LNCAP (cell line): ENCODE measurements around the gene GSTT4.

ENCODE experiments used
- CTCF ChIP-seq: fragments of 450-650 bp; IDR thresholded peaks from 2 replicates; pipeline ENCODE4 v1.5.1; 2017; ENCODE audit warnings: mild to moderate bottlenecking

Gene GSTT4

DNA sequence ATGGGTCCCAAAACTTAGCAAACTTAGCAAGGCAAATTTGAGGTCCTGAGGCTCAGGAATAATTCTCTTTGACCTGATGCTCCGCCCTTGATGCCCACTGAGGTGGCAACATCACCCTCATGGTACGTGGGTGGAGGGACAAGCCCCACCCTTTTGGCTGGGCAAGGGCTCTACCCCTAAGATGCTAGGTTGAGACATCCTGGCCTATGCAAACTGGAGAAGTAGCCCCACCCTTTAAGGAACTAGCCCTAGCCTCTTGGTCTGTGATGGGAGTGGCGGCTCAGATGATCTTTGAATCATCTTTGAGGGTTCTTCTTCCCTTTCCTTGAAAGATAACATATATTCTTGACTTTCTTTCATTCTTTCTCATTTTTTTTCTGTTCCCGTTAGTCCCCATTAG, 38.7 kb upstream of the GSTT4 start:
- TF ChIP-seq CTCF = no peak

GRCh38 chr22:24040946-24041345, 35.7 kb upstream of the GSTT4 start:
- TF ChIP-seq CTCF = no peak

- no peak for TF ChIP-seq CTCF
Measured at GRCh38 chr22:24039046-24039445, 33.8 kb upstream of the GSTT4 start.

GRCh38 chr22:24037851-24038765, 32.9 kb upstream of the GSTT4 start:
- no peak for TF ChIP-seq CTCF

DNA sequence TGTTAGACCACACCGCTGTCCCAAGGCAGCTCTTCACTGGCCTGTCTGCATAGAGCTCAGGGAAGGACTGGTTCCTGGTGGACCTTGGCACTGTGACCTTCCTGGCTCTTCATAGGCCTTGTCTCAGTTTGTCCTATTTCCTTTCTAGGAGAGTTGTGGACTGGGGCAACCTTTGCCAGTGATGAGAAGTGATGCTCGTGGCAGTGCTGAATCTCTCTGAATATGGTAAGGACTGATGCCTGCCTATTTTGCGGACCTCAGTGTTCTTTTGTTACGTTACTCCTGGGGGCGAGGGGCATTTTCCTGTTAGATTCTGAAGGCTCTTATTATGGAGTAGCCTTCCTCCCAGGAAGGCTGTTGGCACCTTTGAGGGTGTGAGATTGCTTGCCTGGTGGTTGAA, 30.0 kb upstream of the GSTT4 start:
- no peak for TF ChIP-seq CTCF

DNA sequence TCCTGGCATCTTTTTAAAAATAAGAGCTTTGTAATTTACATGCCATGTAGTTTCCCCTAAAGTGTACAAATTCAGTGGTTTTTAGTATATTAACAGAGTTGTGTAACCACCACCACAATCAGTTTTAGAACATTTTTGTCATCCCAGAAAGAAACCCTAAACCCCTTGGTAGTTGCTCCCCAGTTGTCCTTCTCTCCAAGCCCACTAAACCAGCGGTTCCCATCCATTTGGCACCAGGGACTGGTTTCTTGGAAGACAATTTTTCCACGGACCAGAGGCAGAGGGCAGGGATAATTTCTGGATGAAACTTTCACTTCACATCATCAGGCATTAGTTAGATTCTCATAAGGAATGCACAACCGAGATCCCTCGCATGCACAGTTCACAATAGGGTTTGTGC, 28.5 kb upstream of the GSTT4 start:
- no peak for TF ChIP-seq CTCF

- no peak for TF ChIP-seq CTCF
Measured at GRCh38 chr22:24030186-24030702, 25.0 kb upstream of the GSTT4 start.
